ENCODE data around the gene WDR7. TPM values are rescaled to one million over a fixed set of nuclear protein-coding genes. Genes with fewer than 3 reads are reported as not detected.

The WDR7 gene
- total and polyA plus RNA-seq, 9 of the 15 experiments (the other 6 are each of a cell fraction or from before 2014, with no cell fraction given), result 1.4 to 9.4 (median 5.3) TPM

- H3K9me3 ChIP-seq (replicated peaks; ENCODE audit: control insufficient read depth, insufficient read depth, low read depth, low read length), result no peaks in the 10 kb centered on the region
- H3K27ac ChIP-seq (ENCODE audit: extremely low read depth, low read depth, low read length), result no peak overlapping the region
- ChIA-PET POLR2A (interaction anchor here (0.9 kb wide), 1 partner anchor 21 kb away, joined by 3 read pairs; no protein-coding TSS in a partner anchor), CTCF (ENCODE audit: low intra/inter-chr PET ratio) (no interaction called here)
- H3K9me1 ChIP-seq (ENCODE audit: control insufficient read depth, insufficient read depth, low read length), result no peaks in the 10 kb centered on the region
- H3K4me3 ChIP-seq, result no peak overlapping the region
- BruUV-seq (replicated peaks), result no TSS peak
- DNase-seq (ENCODE audit: extremely low read depth in 1 of 4, low spot score in 3 of 4) (no peak), FAIRE-seq (no peak), ATAC-seq (no peak)
- no peak overlapping the region for H3K4me2 ChIP-seq (ENCODE audit: insufficient read depth, low read length)
- no peak overlapping the region for H2AFZ ChIP-seq (ENCODE audit: low read depth, low read length)
- no peaks in the 10 kb centered on the region for H4K20me1 ChIP-seq (replicated peaks; ENCODE audit: control insufficient read depth, insufficient read depth, low read length)
- no peaks in the 10 kb centered on the region for H3K79me2 ChIP-seq (ENCODE audit: control insufficient read depth, insufficient read depth, low read length)
- no peaks in the 10 kb centered on the region for H3K4me1 ChIP-seq (replicated peaks in 1 of 2; ENCODE audit: control insufficient read depth in 2 of 2, insufficient read depth in 2 of 2, low read length in 2 of 2)
- intact Hi-C loops (cut with micrococcal nuclease), result no loop called here
- H3K9ac ChIP-seq (ENCODE audit: insufficient read depth in 1 of 2, low read depth in 2 of 2, low read length in 2 of 2), result no peak overlapping the region
- in situ Hi-C loops (cut with MboI), result no loop called here
- WGBS (ENCODE audit: insufficient coverage, low coverage, missing lambda C conversion rate), result 69% methylated on average over 8 of the region's 10 CpGs
- H3K36me3 ChIP-seq (ENCODE audit: control insufficient read depth, insufficient read depth, low read length), result no peaks in the 10 kb centered on the region
- TF ChIP-seq TOE1 (IDR thresholded peaks at IDR 0.05; ENCODE audit: borderline replicate concordance), result no peak
- no peak for TF ChIP-seq TOE1 (CRISPR knock-in tag; IDR thresholded peaks at IDR 0.05; ENCODE audit: borderline replicate concordance, low read depth)
- TF ChIP-seq BCOR (IDR thresholded peaks at IDR 0.05), result no peak
- no peak for TF ChIP-seq ATF4 (CRISPR knock-in tag; IDR thresholded peaks at IDR 0.05)
- no peak for TF ChIP-seq ZNF3 (CRISPR knock-in tag; IDR thresholded peaks at IDR 0.05)
- no peak for TF ChIP-seq NCOA4 (IDR thresholded peaks at IDR 0.05; ENCODE audit: partially characterized antibody)
- no peak for TF ChIP-seq ZNF57 (CRISPR knock-in tag; IDR thresholded peaks at IDR 0.05)
- no peak for TF ChIP-seq ZNF217 (CRISPR knock-in tag; IDR thresholded peaks at IDR 0.05)
- no peak for TF ChIP-seq HNRNPL (IDR thresholded peaks at IDR 0.05; ENCODE audit: low read depth, low read length)
- no peak for TF ChIP-seq EWSR1 (IDR thresholded peaks at IDR 0.05; ENCODE audit: borderline replicate concordance, low read depth, partially characterized antibody)
- TF ChIP-seq ZNF239 (CRISPR knock-in tag; IDR thresholded peaks at IDR 0.05), result no peak
- H3K27me3 ChIP-seq (ENCODE audit: control insufficient read depth in 2 of 2, insufficient read depth in 2 of 2, low read length in 2 of 2), result no peaks in the 10 kb centered on the region
Measured at GRCh38 chr18:56935434-56936040, 284.4 kb downstream of the WDR7 start.

Measured in K562 (cell line).